IMR-90 (cell line): Measurements from ENCODE around the gene SCNM1.

Experiments used
- CEBPB ChIP-seq: IDR thresholded peaks from 2 replicates; pipeline ENCODE4 v1.6.1; 2012; ENCODE audit warnings: low read depth, low read length, improper control_type of control experiment
- CHD1 ChIP-seq: IDR thresholded peaks from 2 replicates; pipeline ENCODE4 v1.6.1; 2012; ENCODE audit warnings: low read depth, low read length, improper control_type of control experiment
- MXI1 ChIP-seq: IDR thresholded peaks from 2 replicates; pipeline ENCODE4 v1.6.1; 2012; ENCODE audit warnings: low read depth, mild to moderate bottlenecking, low read length, moderate library complexity, borderline replicate concordance
- NFE2L2 ChIP-seq: fragments of 150-350 bp; IDR thresholded peaks from 2 replicates; pipeline ENCODE4 v1.6.1; 2016; ENCODE audit warnings: low read depth, mild to moderate bottlenecking, low read length
- POLR2A ChIP-seq: IDR thresholded peaks from 2 replicates; pipeline ENCODE4 v1.6.1; 2012; ENCODE audit warnings: mild to moderate bottlenecking, low read depth, low read length
- RAD21 ChIP-seq: IDR thresholded peaks from 2 replicates; pipeline ENCODE4 v1.6.1; 2012; ENCODE audit warnings: low read length, improper control_type of control experiment
- RFX5 ChIP-seq: IDR thresholded peaks from 2 replicates; pipeline ENCODE4 v1.8.0; 2012; ENCODE audit warnings: low read depth, mild to moderate bottlenecking, low read length, moderate library complexity
- SMC3 ChIP-seq: fragments of 150-350 bp; IDR thresholded peaks from 2 replicates; pipeline ENCODE4 v1.6.1; 2016; ENCODE audit warnings: low read depth, mild to moderate bottlenecking, antibody characterized with exemption, low read length, moderate library complexity
- TF ChIP-seq, protein P1 (sequence below): conservative IDR thresholded peaks from 2 replicates; pipeline ENCODE4 v1.5.1; 2012; ENCODE audit warnings: mild to moderate bottlenecking, low read depth, low read length, improper control_type of control experiment
- TF ChIP-seq, protein P2 (sequence below): fragments of 150-350 bp; IDR thresholded peaks from 2 replicates; pipeline ENCODE4 v1.6.1; 2017; ENCODE audit warnings: mild to moderate bottlenecking, antibody characterized with exemption, low read length, low read depth

DNA sequence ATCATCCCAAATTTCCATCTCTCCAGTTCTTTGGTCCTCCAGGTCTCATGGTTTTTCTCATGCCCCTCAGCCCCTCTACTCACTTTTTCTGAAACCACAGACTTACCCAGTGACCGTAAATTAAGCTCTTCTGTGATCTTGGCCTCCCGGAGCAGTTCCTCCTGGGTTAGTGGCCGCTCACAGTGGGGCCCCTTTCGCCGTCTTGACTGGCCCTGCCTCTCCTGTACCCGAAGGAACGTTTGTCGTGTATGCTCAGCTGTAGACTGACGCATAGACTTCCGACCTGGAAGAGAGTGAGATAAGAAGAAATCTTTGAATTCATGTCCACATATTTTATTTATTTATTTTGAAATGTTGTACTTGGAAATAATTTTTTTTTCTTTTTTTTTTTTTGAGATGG, 18.3 kb downstream of the SCNM1 start:
- TF ChIP-seq, protein P1, sequence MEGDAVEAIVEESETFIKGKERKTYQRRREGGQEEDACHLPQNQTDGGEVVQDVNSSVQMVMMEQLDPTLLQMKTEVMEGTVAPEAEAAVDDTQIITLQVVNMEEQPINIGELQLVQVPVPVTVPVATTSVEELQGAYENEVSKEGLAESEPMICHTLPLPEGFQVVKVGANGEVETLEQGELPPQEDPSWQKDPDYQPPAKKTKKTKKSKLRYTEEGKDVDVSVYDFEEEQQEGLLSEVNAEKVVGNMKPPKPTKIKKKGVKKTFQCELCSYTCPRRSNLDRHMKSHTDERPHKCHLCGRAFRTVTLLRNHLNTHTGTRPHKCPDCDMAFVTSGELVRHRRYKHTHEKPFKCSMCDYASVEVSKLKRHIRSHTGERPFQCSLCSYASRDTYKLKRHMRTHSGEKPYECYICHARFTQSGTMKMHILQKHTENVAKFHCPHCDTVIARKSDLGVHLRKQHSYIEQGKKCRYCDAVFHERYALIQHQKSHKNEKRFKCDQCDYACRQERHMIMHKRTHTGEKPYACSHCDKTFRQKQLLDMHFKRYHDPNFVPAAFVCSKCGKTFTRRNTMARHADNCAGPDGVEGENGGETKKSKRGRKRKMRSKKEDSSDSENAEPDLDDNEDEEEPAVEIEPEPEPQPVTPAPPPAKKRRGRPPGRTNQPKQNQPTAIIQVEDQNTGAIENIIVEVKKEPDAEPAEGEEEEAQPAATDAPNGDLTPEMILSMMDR, result no peak
- TF ChIP-seq POLR2A (no peak), SMC3 (no peak), RFX5 (no peak), MXI1 (no peak), NFE2L2 (no peak), CEBPB (no peak), CHD1 (no peak), RAD21 (no peak)
- TF ChIP-seq, protein P2, sequence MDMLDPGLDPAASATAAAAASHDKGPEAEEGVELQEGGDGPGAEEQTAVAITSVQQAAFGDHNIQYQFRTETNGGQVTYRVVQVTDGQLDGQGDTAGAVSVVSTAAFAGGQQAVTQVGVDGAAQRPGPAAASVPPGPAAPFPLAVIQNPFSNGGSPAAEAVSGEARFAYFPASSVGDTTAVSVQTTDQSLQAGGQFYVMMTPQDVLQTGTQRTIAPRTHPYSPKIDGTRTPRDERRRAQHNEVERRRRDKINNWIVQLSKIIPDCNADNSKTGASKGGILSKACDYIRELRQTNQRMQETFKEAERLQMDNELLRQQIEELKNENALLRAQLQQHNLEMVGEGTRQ, result no peak
